HG03442 (cell line): ENCODE data around the gene RBM33.

Source experiments
- ATAC-seq: cut with Tn5 transposase; IDR thresholded peaks from one replicate; pipeline ENCODE4 v1.9.1; 2021; ENCODE audit warnings: mild to moderate bottlenecking, moderate library complexity; ENCODE audit not compliant: unreplicated experiment

RBM33 gene

GRCh38 chr7:155765458-155765857, 121.0 kb downstream of the RBM33 start:
- no peak for ATAC-seq

- ATAC-seq: no peak
These were observed 121.9 kb downstream of the RBM33 start for GRCh38 chr7:155766386-155766785.

GRCh38 chr7:155766966-155767916, 122.8 kb downstream of the RBM33 start:
- no peak for ATAC-seq

GRCh38 chr7:155769701-155770100, 125.2 kb downstream of the RBM33 start:
- no peak for ATAC-seq

- no peak for ATAC-seq
These were observed 125.8 kb downstream of the RBM33 start for GRCh38 chr7:155770241-155770640.

GRCh38 chr7:155773531-155773930, 129.1 kb downstream of the RBM33 start:
- ATAC-seq: no peak

GRCh38 chr7:155774947-155775346, 130.5 kb downstream of the RBM33 start:
- no peak for ATAC-seq

- no peak for ATAC-seq
These were observed 131.2 kb downstream of the RBM33 start for GRCh38 chr7:155775691-155776090.

GRCh38 chr7:155776606-155777005, 132.1 kb downstream of the RBM33 start:
- ATAC-seq: no peak

- ATAC-seq: no peak
These were observed 133.9 kb downstream of the RBM33 start for GRCh38 chr7:155778349-155778748.

- ATAC-seq: no peak
These were observed 136.4 kb downstream of the RBM33 start for GRCh38 chr7:155780884-155781283.

- ATAC-seq: no peak
These were observed 137.0 kb downstream of the RBM33 start for GRCh38 chr7:155781433-155781832.

GRCh38 chr7:155782466-155782865, 138.0 kb downstream of the RBM33 start:
- ATAC-seq: no peak

- ATAC-seq: no peak
These were observed 141.1 kb downstream of the RBM33 start for GRCh38 chr7:155785536-155785935.

- ATAC-seq: no peak
These were observed 142.0 kb downstream of the RBM33 start for GRCh38 chr7:155786491-155786890.

- no peak for ATAC-seq
These were observed 142.8 kb downstream of the RBM33 start for GRCh38 chr7:155787171-155787851.

- ATAC-seq: no peak
These were observed 144.1 kb downstream of the RBM33 start for GRCh38 chr7:155788616-155789000.

GRCh38 chr7:155789001-155789725, 144.7 kb downstream of the RBM33 start:
- no peak for ATAC-seq

- no peak for ATAC-seq
These were observed 146.2 kb downstream of the RBM33 start for GRCh38 chr7:155790666-155791065.

GRCh38 chr7:155791214-155791737, 146.8 kb downstream of the RBM33 start:
- ATAC-seq: no peak

- no peak for ATAC-seq
These were observed 147.4 kb downstream of the RBM33 start for GRCh38 chr7:155791836-155792235.
